Fibroblast of mammary gland (primary cell): Measurements from ENCODE around the gene LRRC56.

Experiments
- DNase-seq: peaks from one replicate; pipeline ENCODE4 v3.0.0-alpha.2; 2010; ENCODE audit warnings: low read depth
- H3K4me3 ChIP-seq: 2 replicates; pipeline ENCODE4 v1.5.1; 2011; ENCODE audit warnings: low read depth, mild to moderate bottlenecking, low read length, moderate library complexity; ENCODE audit not compliant: control insufficient read depth
- CTCF ChIP-seq: conservative IDR thresholded peaks from 2 replicates; pipeline ENCODE4 v1.5.1; 2011; ENCODE audit warnings: low read depth, low read length, inconsistent platforms; ENCODE audit not compliant: control insufficient read depth, insufficient read depth

Gene LRRC56

GRCh38 chr11:506238-506994 is 30.9 kb upstream of the LRRC56 start:
- peak overlapping the region; percentile 87 for H3K4me3 ChIP-seq
- TF ChIP-seq CTCF = no peak
- peak; percentile 97 for DNase-seq

GRCh38 chr11:506995-507726 is 30.2 kb upstream of the LRRC56 start, which contains the start of gene RNH1:
Gene RNH1, minus strand, starts transcription at chr11:507242. Its CDS starts 5,080 bp downstream, at chr11:502162.
- DNase-seq = peak; percentile 91
- peak within 1 kb of the TSS; percentile 87 for H3K4me3 ChIP-seq
- TF ChIP-seq CTCF = no peak

GRCh38 chr11:507727-508515 is 29.4 kb upstream of the LRRC56 start:
- no peak for TF ChIP-seq CTCF
- peak overlapping the region; percentile 39 for H3K4me3 ChIP-seq
- DNase-seq = no peak

- no peak overlapping the region for H3K4me3 ChIP-seq
- DNase-seq = no peak
- no peak for TF ChIP-seq CTCF
These were observed 28.4 kb upstream of the LRRC56 start for GRCh38 chr11:508956-509355.

GRCh38 chr11:512761-513595 is 24.3 kb upstream of the LRRC56 start:
- TF ChIP-seq CTCF = no peak
- no peak for DNase-seq
- H3K4me3 ChIP-seq = no peak overlapping the region

- no peak for DNase-seq
- no peak overlapping the region for H3K4me3 ChIP-seq
- TF ChIP-seq CTCF = no peak
These were observed 22.7 kb upstream of the LRRC56 start for GRCh38 chr11:514606-515005.
